ENCODE results near the gene CACNA1F. TPM values are rescaled to one million over a fixed set of nuclear protein-coding genes. Genes with fewer than 3 reads are reported as not detected.

The CACNA1F gene
- total RNA-seq, 8 experiments from 2014 or later: 0.28 to 0.41 TPM; not detected in 6

- in situ Hi-C loops (cut with MboI; ENCODE audit: low pct_unique_long_range_greater_than_20kb in 2 of 9, low sequenced_read_pairs in 9 of 9, unreplicated experiment in 9 of 9): no loop called here
- WGBS, 10 experiments: 20 to 100% (median 30%) methylated on average over 1 to 8 of the region's 13 CpGs; no CpG with 5 or more reads in 7 of the 10 experiments
Observed at GRCh38 chrX:49251325-49251724, 18.2 kb upstream of the CACNA1F start.

GRCh38 chrX:49250578-49250977 is 17.4 kb upstream of the CACNA1F start:
- no peak overlapping the region for H3K4me3 ChIP-seq
- H3K4me1 ChIP-seq (replicated peaks in 1 of 2): no peaks in the 10 kb centered on the region
- in situ Hi-C loops (cut with MboI; ENCODE audit: low pct_unique_long_range_greater_than_20kb in 2 of 9, low sequenced_read_pairs in 9 of 9, unreplicated experiment in 9 of 9): no loop called here
- ATAC-seq (replicated peaks in 6 of 8): no peak
- H3K27ac ChIP-seq: no peak overlapping the region
- WGBS, 10 experiments: 47 to 95% methylated on average over 3 to 4 of the region's 9 CpGs; no CpG with 5 or more reads in 8 of the 10 experiments

More at GRCh38 chrX:49251325-49251724, 18.2 kb upstream of the CACNA1F start:
- no peaks in the 10 kb centered on the region for H3K4me1 ChIP-seq (replicated peaks in 1 of 2)
- H3K27ac ChIP-seq: no peak overlapping the region
- H3K4me3 ChIP-seq: no peak overlapping the region
- no peak for ATAC-seq (replicated peaks in 6 of 8)

- Histone ChIP-seq H3K27ac (no peak overlapping the region), H3K4me3 (no peak overlapping the region), H3K4me1 (replicated peaks in 1 of 2) (no peaks in the 10 kb centered on the region)
- WGBS, 10 experiments: no CpG with 5 or more reads among the region's 13 CpGs
- in situ Hi-C loops (cut with MboI; ENCODE audit: low pct_unique_long_range_greater_than_20kb in 2 of 9, low sequenced_read_pairs in 9 of 9, unreplicated experiment in 9 of 9): no loop called here
- ATAC-seq (replicated peaks in 6 of 8): no peak
Observed at GRCh38 chrX:49250066-49250465, 16.9 kb upstream of the CACNA1F start.

- Histone ChIP-seq H3K4me3 (no peak overlapping the region), H3K27ac (no peak overlapping the region), H3K4me1 (replicated peaks in 1 of 2) (no peaks in the 10 kb centered on the region)
- no CpG with 5 or more reads among the region's 9 CpGs for WGBS, 10 experiments
- in situ Hi-C loops (cut with MboI; ENCODE audit: low pct_unique_long_range_greater_than_20kb in 2 of 9, low sequenced_read_pairs in 9 of 9, unreplicated experiment in 9 of 9): no loop called here
- ATAC-seq (replicated peaks in 6 of 8): no peak
Observed at GRCh38 chrX:49249616-49250015, 16.5 kb upstream of the CACNA1F start.

GRCh38 chrX:49249071-49249470 is 15.9 kb upstream of the CACNA1F start:
- WGBS, 10 experiments: no CpG with 5 or more reads among the region's 6 CpGs

GRCh38 chrX:49247916-49248811 is 15.0 kb upstream of the CACNA1F start:
- WGBS, 10 experiments: 100% methylated on average over 1 of the region's 28 CpGs; no CpG with 5 or more reads in 9 of the 10 experiments
- Histone ChIP-seq H3K27ac (no peak overlapping the region), H3K4me3 (no peak overlapping the region), H3K4me1 (replicated peaks in 1 of 2) (no peaks in the 10 kb centered on the region)
- ATAC-seq (replicated peaks in 6 of 8): no peak
- in situ Hi-C loops (cut with MboI; ENCODE audit: low pct_unique_long_range_greater_than_20kb in 2 of 9, low sequenced_read_pairs in 9 of 9, unreplicated experiment in 9 of 9): no loop called here

More at GRCh38 chrX:49249071-49249470, 15.9 kb upstream of the CACNA1F start:
- Histone ChIP-seq H3K4me1 (replicated peaks in 1 of 2) (no peaks in the 10 kb centered on the region), H3K4me3 (no peak overlapping the region), H3K27ac (no peak overlapping the region)
- no peak for ATAC-seq (replicated peaks in 6 of 8)
- in situ Hi-C loops (cut with MboI; ENCODE audit: low pct_unique_long_range_greater_than_20kb in 2 of 9, low sequenced_read_pairs in 9 of 9, unreplicated experiment in 9 of 9): no loop called here

- no peak for ATAC-seq (replicated peaks in 6 of 8)
- Histone ChIP-seq H3K4me3 (no peak overlapping the region), H3K4me1 (replicated peaks in 1 of 2) (no peaks in the 10 kb centered on the region), H3K27ac (no peak overlapping the region)
- in situ Hi-C loops (cut with MboI; ENCODE audit: low pct_unique_long_range_greater_than_20kb in 2 of 9, low sequenced_read_pairs in 9 of 9, unreplicated experiment in 9 of 9): no loop called here
- no CpG with 5 or more reads among the region's 11 CpGs for WGBS, 10 experiments
Observed at GRCh38 chrX:49247346-49247745, 14.2 kb upstream of the CACNA1F start.

- Histone ChIP-seq H3K4me3 (no peak overlapping the region), H3K27ac (no peak overlapping the region), H3K4me1 (replicated peaks in 1 of 2) (no peaks in the 10 kb centered on the region)
- WGBS, 10 experiments: 40 to 70% methylated on average over 1 to 2 of the region's 10 CpGs; no CpG with 5 or more reads in 8 of the 10 experiments
- in situ Hi-C loops (cut with MboI; ENCODE audit: low pct_unique_long_range_greater_than_20kb in 2 of 9, low sequenced_read_pairs in 9 of 9, unreplicated experiment in 9 of 9): no loop called here
- no peak for ATAC-seq (replicated peaks in 6 of 8)
Observed at GRCh38 chrX:49246541-49246940, 13.4 kb upstream of the CACNA1F start.

GRCh38 chrX:49244207-49244606 is 11.1 kb upstream of the CACNA1F start:
- no peaks in the 10 kb centered on the region for H3K4me1 ChIP-seq (replicated peaks in 1 of 2)
- H3K27ac ChIP-seq: no peak overlapping the region
- 80 to 100% (median 92%) methylated on average over 1 to 2 of the region's 2 CpGs; no CpG with 5 or more reads in 5 of the 10 experiments for WGBS, 10 experiments
- in situ Hi-C loops (cut with MboI; ENCODE audit: low pct_unique_long_range_greater_than_20kb in 2 of 9, low sequenced_read_pairs in 9 of 9, unreplicated experiment in 9 of 9): no loop called here
- no peak overlapping the region for H3K4me3 ChIP-seq
- ATAC-seq (replicated peaks in 6 of 8): no peak

GRCh38 chrX:49243166-49243565 is 10.0 kb upstream of the CACNA1F start:
- in situ Hi-C loops (cut with MboI; ENCODE audit: low pct_unique_long_range_greater_than_20kb in 2 of 9, low sequenced_read_pairs in 9 of 9, unreplicated experiment in 9 of 9): no loop called here
- Histone ChIP-seq H3K27ac (no peak overlapping the region), H3K4me1 (replicated peaks in 1 of 2) (no peaks in the 10 kb centered on the region), H3K4me3 (no peak overlapping the region)
- 0 to 62% methylated on average over 1 to 5 of the region's 12 CpGs; no CpG with 5 or more reads in 8 of the 10 experiments for WGBS, 10 experiments
- ATAC-seq (replicated peaks in 6 of 8): no peak

GRCh38 chrX:49242545-49243066 is 9.5 kb upstream of the CACNA1F start:
- no peak overlapping the region for H3K4me3 ChIP-seq
- in situ Hi-C loops (cut with MboI; ENCODE audit: low pct_unique_long_range_greater_than_20kb in 2 of 9, low sequenced_read_pairs in 9 of 9, unreplicated experiment in 9 of 9): no loop called here
- no peaks in the 10 kb centered on the region for H3K4me1 ChIP-seq (replicated peaks in 1 of 2)
- no peak for ATAC-seq (replicated peaks in 6 of 8)
- 72 to 100% (median 93%) methylated on average over 1 to 3 of the region's 12 CpGs; no CpG with 5 or more reads in 6 of the 10 experiments for WGBS, 10 experiments
- no peak overlapping the region for H3K27ac ChIP-seq

- in situ Hi-C loops (cut with MboI; ENCODE audit: low pct_unique_long_range_greater_than_20kb in 2 of 9, low sequenced_read_pairs in 9 of 9, unreplicated experiment in 9 of 9): no loop called here
- ATAC-seq (replicated peaks in 6 of 8): no peak
- Histone ChIP-seq H3K27ac (no peak overlapping the region), H3K4me3 (no peak overlapping the region), H3K4me1 (replicated peaks in 1 of 2) (peaks cover 0 to 4% of the 10 kb centered on the region in 2 donors)
- 55% methylated on average over 7 of the region's 7 CpGs; no CpG with 5 or more reads in 9 of the 10 experiments for WGBS, 10 experiments
Observed at GRCh38 chrX:49238735-49239134, 5.6 kb upstream of the CACNA1F start.

- no peak overlapping the region for H3K4me3 ChIP-seq
- peaks cover 0 to 4% of the 10 kb centered on the region in 2 donors for H3K4me1 ChIP-seq (replicated peaks in 1 of 2)
- in situ Hi-C loops (cut with MboI; ENCODE audit: low pct_unique_long_range_greater_than_20kb in 2 of 9, low sequenced_read_pairs in 9 of 9, unreplicated experiment in 9 of 9): no loop called here
- H3K27ac ChIP-seq: no peak overlapping the region
- no peak for ATAC-seq (replicated peaks in 6 of 8)
- WGBS, 10 experiments: 61 to 100% (median 84%) methylated on average over 3 to 7 of the region's 9 CpGs; no CpG with 5 or more reads in 7 of the 10 experiments
Observed at GRCh38 chrX:49237060-49237459, 3.9 kb upstream of the CACNA1F start.

All from motor neuron (in vitro differentiated cells).